Embryonic facial prominence (tissue), 1 donor: ENCODE data around the gene LPIN2.

Experiments used
- DNase-seq: peaks from one replicate; pipeline ENCODE4 v3.0.0-alpha.2; 2016; ENCODE audit errors: extremely low spot score

LPIN2 gene

GRCh38 chr18:2979871-2980790 lies 32.8 kb downstream of the LPIN2 start:
- no peak for DNase-seq

GRCh38 chr18:2979129-2979528 lies 33.8 kb downstream of the LPIN2 start:
- no peak for DNase-seq

GRCh38 chr18:2978661-2979106 lies 34.3 kb downstream of the LPIN2 start:
- no peak for DNase-seq

GRCh38 chr18:2978208-2978607 lies 34.7 kb downstream of the LPIN2 start:
- DNase-seq = no peak

GRCh38 chr18:2976218-2977132 lies 36.5 kb downstream of the LPIN2 start:
- DNase-seq = no peak

GRCh38 chr18:2974731-2975130 lies 38.2 kb downstream of the LPIN2 start:
- DNase-seq = no peak

GRCh38 chr18:2971741-2972552 lies 41.0 kb downstream of the LPIN2 start:
- DNase-seq = no peak

- no peak for DNase-seq
Observed at GRCh38 chr18:2970772-2971659, 41.9 kb downstream of the LPIN2 start.

GRCh38 chr18:2970344-2970743 lies 42.6 kb downstream of the LPIN2 start:
- DNase-seq = no peak

GRCh38 chr18:2969695-2970094 lies 43.2 kb downstream of the LPIN2 start:
- DNase-seq = no peak

- no peak for DNase-seq
Observed at GRCh38 chr18:2968606-2969005, 44.3 kb downstream of the LPIN2 start.

- DNase-seq = no peak
Observed at GRCh38 chr18:2967820-2968219, 45.1 kb downstream of the LPIN2 start.

GRCh38 chr18:2967357-2967756 lies 45.6 kb downstream of the LPIN2 start:
- no peak for DNase-seq

GRCh38 chr18:2966560-2966959 lies 46.4 kb downstream of the LPIN2 start:
- no peak for DNase-seq

GRCh38 chr18:2965797-2966196 lies 47.1 kb downstream of the LPIN2 start:
- no peak for DNase-seq

- no peak for DNase-seq
Observed at GRCh38 chr18:2964361-2965010, 48.5 kb downstream of the LPIN2 start.
